A549 treated with Mapracorat at 1 μM for 4 hours (cell line): ENCODE measurements around the gene CD320. TPM values are rescaled to one million over a fixed set of nuclear protein-coding genes. Genes with fewer than 3 reads are reported as not detected.

Source experiments
- total RNA-seq: library from RNA; stranded (reverse); fragments of 200-300 nt; extraction: Qiagen RNA extraction; gene quantifications from 5 replicates; pipeline ENCODE4 v1.2.3, GENCODE V29; 2022

The CD320 gene
- total RNA-seq, result 61.6 to 97.9 TPM (median 94.6 TPM) in 5 replicates

GRCh38 chr19:8307965-8308866 is at the start of gene CD320:
TSS of gene CD320 (minus strand) at chr19:8308358. CDS start at chr19:8308290, 68 bp downstream.

DNA sequence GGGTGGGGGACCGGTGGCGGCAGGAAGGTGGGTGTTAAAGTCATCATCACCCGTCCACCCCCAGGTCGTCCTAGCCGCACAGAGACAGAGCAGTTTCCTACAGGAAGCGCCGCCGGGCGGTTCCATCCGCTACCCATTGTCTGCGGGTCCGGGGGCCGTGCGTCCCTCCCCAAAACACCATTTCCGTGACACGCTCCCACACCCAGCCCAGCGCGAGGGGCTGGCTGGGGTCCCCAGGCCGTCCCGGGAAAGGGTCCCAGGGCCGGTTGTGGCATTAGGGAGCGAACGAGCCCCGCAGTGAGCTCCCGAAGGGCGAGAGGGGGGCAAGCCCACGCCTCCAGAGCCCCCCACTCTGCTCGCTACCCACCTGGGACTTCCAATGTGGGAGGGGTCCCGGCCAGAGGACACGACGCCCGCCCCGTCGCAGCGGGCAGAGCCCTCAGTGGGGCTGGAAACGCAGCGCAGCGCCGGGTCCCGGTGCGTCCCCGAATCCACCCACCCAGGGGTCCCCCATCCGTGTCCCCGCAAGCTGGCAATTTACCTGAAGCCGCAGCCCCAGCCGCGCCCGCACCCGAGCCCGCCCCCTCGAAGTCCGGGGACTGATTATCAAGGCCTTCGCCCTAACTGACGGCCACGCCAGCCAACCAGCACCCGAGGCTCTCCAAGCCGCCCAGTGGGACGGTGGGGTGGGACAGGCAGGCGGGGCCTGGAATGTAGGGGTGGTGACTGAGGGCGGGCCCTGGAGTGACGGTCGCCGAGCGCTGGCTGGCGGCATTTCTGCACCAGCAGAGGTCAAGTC is 34.7 kb upstream of the CD320 start, which contains the start of gene KANK3:
Gene KANK3, minus strand, starts transcription at position 579 of the 799 bp plus-strand sequence. CDS start 5,434 bp downstream, outside the sequence.

DNA sequence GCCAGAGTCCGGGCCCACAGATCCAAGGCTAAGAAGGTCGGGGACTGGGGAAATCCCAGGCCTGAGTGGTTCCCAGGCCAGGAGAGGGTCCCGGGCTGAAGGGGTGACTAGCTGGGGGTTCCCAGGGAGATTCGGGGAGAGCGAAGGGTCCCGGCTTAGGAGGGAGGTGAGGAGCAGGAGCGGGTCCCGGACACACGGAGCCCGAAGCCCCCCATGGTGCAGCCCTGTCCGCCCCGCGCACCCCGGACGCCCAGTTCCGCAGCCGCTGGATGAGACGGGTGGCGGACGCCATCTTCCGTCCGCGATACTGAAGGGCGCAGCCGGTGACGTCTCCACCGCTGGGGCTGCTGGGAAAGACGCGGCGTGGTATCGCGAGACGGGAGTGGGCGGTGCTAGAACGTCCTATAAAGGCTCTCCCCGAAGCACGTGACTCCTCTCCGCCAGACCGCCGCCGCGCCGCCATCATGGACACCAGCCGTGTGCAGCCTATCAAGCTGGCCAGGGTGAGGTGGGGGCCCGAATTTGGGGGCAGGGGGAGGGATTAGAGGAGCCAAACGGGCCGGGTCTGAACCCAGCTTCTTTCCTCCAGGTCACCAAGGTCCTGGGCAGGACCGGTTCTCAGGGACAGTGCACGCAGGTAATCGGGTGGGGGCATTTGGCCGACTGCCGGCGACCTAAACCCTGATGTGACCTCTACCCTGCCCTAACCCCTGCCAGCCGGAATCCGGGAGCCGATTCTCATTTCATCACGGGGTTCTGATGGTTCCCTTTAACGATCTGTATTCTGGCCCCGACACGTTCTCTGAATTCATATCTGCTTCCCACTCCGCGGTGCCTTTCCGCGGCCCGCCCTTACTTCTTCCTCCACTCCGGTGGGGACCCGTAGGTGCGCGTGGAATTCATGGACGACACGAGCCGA is 13.2 kb upstream of the CD320 start, which contains the start of the genes NDUFA7 and RPS28:
Gene NDUFA7, minus strand, starts transcription at position 309 of the 919 bp plus-strand sequence. Its CDS starts 17 bp downstream, at position 292.
Gene RPS28, plus strand, starts transcription at position 430 of the 919 bp plus-strand sequence. Its CDS starts 35 bp downstream, at position 465.

Other genes starting within 250 kb of the CD320 start
- gene FBN3, start 158.8 kb downstream of the CD320 start, total RNA-seq, result not detected in 5 replicates
- 2.7 to 4.2 TPM (median 3.8 TPM) in 5 replicates for gene CERS4, start 99.0 kb downstream of the CD320 start, total RNA-seq
- 69.6 to 92.7 TPM (median 86.1 TPM) in 5 replicates for gene NDUFA7, start 13.0 kb upstream of the CD320 start, total RNA-seq
- gene RPS28, start 13.1 kb upstream of the CD320 start, total RNA-seq, result 517 to 1,007 TPM (median 905 TPM) in 5 replicates
- gene KANK3, start 34.9 kb upstream of the CD320 start, total RNA-seq, result 4.8 to 7.9 TPM (median 6.1 TPM) in 5 replicates
- gene ANGPTL4, start 55.8 kb upstream of the CD320 start, total RNA-seq, result 508 to 697 TPM (median 629 TPM) in 5 replicates
- 91.6 to 101 TPM (median 94.7 TPM) in 5 replicates for gene RAB11B, start 82.0 kb upstream of the CD320 start, total RNA-seq
- gene MARCHF2, start 104.9 kb upstream of the CD320 start, total RNA-seq, result 16.2 to 21.7 TPM (median 20.5 TPM) in 5 replicates
- 227 to 271 TPM (median 237 TPM) in 5 replicates for gene HNRNPM, start 136.6 kb upstream of the CD320 start, total RNA-seq
- gene PRAM1, start 194.3 kb upstream of the CD320 start, total RNA-seq, result 0.12 to 0.25 TPM (median 0.17 TPM) in 4 of 5 replicates, not detected in the other
- 16.7 to 18.6 TPM (median 17.0 TPM) in 5 replicates for gene ZNF414, start 205.8 kb upstream of the CD320 start, total RNA-seq